ENCODE results near the gene CNNM1. TPM values are rescaled to one million over a fixed set of nuclear protein-coding genes. Genes with fewer than 3 reads are reported as not detected.

The CNNM1 gene
- total RNA-seq, 1 donor from 2014 or later: 0.35 TPM

DNA sequence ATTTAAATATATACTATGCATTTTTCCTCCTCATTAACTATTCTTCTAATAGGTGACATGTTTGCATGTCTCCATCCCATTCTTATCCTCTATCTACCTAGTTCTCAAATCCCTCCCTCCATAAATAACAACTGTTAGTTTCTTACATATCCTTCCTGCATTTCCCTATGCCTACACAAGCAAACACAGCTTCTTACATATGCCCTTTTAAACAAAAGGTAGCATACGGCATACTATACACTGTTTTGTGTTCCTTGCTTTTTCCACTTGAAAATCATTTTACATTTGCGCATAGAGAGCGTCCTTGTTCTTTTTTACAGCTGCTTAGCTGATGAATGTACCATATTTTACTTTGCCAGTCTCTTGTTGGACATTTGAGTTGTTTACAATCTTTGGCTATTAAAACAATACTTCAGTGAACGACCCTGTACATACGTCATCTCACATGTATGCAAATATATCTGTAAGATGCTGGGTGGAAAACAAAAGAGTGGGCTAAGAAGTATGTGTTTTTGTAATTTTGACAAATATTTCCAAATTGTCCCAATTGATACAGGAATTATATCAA is 93.5 kb downstream of the CNNM1 start:
- Histone ChIP-seq H3K4me1 (no peaks in the 10 kb centered on the region), H3K27me3 (ENCODE audit: low read depth) (no peaks in the 10 kb centered on the region), H3K9me3 (no peaks in the 10 kb centered on the region), H3K36me3 (peaks cover 45% of the 10 kb centered on the region), H3K27ac (no peak overlapping the region), H3K4me3 (no peak overlapping the region)
- DNase-seq: no peak
- TF ChIP-seq, protein P1, sequence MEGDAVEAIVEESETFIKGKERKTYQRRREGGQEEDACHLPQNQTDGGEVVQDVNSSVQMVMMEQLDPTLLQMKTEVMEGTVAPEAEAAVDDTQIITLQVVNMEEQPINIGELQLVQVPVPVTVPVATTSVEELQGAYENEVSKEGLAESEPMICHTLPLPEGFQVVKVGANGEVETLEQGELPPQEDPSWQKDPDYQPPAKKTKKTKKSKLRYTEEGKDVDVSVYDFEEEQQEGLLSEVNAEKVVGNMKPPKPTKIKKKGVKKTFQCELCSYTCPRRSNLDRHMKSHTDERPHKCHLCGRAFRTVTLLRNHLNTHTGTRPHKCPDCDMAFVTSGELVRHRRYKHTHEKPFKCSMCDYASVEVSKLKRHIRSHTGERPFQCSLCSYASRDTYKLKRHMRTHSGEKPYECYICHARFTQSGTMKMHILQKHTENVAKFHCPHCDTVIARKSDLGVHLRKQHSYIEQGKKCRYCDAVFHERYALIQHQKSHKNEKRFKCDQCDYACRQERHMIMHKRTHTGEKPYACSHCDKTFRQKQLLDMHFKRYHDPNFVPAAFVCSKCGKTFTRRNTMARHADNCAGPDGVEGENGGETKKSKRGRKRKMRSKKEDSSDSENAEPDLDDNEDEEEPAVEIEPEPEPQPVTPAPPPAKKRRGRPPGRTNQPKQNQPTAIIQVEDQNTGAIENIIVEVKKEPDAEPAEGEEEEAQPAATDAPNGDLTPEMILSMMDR (IDR thresholded peaks at IDR 0.05): no peak
- intact Hi-C loops (cut with DNase I): no loop called here
- no peak for ATAC-seq

DNA sequence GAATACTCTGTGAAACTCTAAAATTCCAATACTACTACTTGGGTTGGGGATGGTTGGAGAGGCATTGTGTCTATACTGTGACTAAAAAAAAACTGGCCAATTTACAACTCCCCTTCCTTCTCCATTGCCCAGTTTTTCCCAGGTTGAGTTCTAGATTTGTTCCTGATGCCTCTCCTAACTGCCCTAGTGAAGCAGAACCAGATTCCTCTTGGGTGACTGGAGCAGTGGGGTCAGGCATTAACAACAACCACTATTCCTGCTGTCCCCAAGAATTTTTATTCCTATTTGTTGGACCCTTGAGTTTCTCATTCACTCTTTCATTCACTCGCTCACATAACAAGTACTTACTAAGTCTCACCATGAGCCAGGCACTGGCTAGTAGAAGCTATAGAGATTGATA is 95.5 kb downstream of the CNNM1 start:
- TF ChIP-seq, protein P1 (IDR thresholded peaks at IDR 0.05): no peak
- ATAC-seq (no peak), DNase-seq (no peak)
- Histone ChIP-seq H3K4me1 (peaks cover 4% of the 10 kb centered on the region), H3K9me3 (no peaks in the 10 kb centered on the region), H3K27me3 (ENCODE audit: low read depth) (no peaks in the 10 kb centered on the region), H3K36me3 (peaks cover 28% of the 10 kb centered on the region), H3K27ac (no peak overlapping the region), H3K4me3 (no peak overlapping the region)
- intact Hi-C loops (cut with DNase I): no loop called here

DNA sequence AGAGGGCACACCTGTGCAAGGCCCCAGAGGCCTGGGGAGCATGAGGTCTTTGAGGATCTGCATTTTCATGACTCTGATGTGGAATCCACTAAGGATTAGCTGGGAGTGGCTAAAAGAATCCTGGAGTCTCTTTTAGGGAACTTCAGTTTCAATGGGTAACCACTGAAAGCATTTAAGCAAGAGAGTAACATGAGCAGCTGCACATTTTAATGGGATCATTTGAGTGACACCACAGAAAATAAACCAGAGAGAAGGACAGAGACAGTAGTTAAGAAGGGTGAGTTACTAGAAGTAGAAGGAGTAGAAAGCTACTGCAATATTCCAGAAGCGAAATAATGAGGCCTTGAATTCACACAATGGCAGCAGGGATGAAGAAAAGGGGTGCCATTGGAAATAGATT is 96.0 kb downstream of the CNNM1 start:
- Histone ChIP-seq H3K9me3 (no peaks in the 10 kb centered on the region), H3K36me3 (peaks cover 22% of the 10 kb centered on the region), H3K27me3 (ENCODE audit: low read depth) (no peaks in the 10 kb centered on the region), H3K27ac (no peak overlapping the region), H3K4me1 (peaks cover 9% of the 10 kb centered on the region), H3K4me3 (no peak overlapping the region)
- ATAC-seq: no peak
- DNase-seq: no peak
- intact Hi-C loops (cut with DNase I): no loop called here
- TF ChIP-seq, protein P1 (IDR thresholded peaks at IDR 0.05): no peak

DNA sequence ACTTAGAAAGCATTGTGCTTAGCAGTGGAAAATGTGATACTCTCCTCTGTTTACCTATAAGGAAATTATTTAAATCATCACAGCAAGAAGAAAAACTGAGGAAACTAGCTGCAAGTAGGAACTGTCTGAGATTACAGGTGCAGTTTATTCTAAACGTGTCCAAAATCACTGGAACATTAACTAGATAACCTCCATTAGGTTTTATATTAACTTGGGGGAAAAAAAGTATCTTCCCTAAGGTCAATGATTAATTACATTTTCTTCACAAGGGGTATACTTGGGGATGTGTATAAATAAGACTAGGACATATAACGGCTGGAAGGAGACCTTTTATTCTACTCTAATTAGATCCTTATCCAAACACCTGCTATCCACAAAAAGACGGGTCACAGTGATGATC is 97.5 kb downstream of the CNNM1 start:
- peaks cover 12% of the 10 kb centered on the region for H3K4me1 ChIP-seq
- DNase-seq (no peak), ATAC-seq (no peak)
- H3K27ac ChIP-seq: no peak overlapping the region
- H3K36me3 ChIP-seq: peaks cover 15% of the 10 kb centered on the region
- no peak overlapping the region for H3K4me3 ChIP-seq
- TF ChIP-seq, protein P1 (IDR thresholded peaks at IDR 0.05): no peak
- H3K27me3 ChIP-seq (ENCODE audit: low read depth): no peaks in the 10 kb centered on the region
- no peaks in the 10 kb centered on the region for H3K9me3 ChIP-seq
- intact Hi-C loops (cut with DNase I): no loop called here

DNA sequence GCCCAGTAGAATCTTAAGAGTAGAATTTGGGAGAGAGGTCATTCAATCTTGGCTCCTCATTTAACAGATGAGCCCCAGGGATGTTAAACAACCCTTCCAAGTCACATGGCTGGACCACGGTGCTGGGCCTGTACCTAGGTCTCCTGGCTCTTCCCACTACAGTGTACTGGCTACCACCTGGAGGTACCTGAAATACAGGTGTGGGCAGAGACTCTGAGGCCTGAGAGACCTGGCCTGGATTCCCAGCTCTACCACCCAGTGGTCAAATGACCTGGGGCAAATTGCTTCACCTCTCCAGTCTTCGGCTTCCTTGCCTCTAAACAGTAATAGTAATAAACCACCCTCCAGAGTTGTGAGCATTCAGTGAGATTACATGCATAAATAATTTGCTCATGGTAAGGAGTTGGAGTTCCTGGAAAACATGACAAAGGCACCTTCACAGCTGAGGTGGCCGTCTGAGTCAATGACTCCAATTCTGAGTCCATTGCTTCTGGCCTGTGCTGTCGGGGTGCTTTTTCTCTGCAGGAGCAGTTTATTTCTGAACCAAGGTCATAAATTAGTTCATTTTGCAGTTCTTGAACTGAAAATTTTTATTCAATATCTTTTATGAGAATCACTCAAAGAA is 98.5 kb downstream of the CNNM1 start:
- H3K27ac ChIP-seq: no peak overlapping the region
- H3K36me3 ChIP-seq: peaks cover 15% of the 10 kb centered on the region
- H3K4me3 ChIP-seq: no peak overlapping the region
- intact Hi-C loops (cut with DNase I): no loop called here
- DNase-seq: no peak
- no peaks in the 10 kb centered on the region for H3K27me3 ChIP-seq (ENCODE audit: low read depth)
- H3K4me1 ChIP-seq: peaks cover 19% of the 10 kb centered on the region
- no peak for ATAC-seq
- TF ChIP-seq, protein P1 (IDR thresholded peaks at IDR 0.05): no peak
- H3K9me3 ChIP-seq: no peaks in the 10 kb centered on the region
